A204.1 (cell line): ENCODE measurements around the gene BEX3.
"Not testable (repeated sequence)": the region's sequence is repeated elsewhere in the genome, so short reads cannot be mapped to it uniquely, and the experiment has no call there.

Source experiments
- FAIRE-seq: peaks from 2 replicates; lab custom pipeline; 2012; peaks lifted over from hg19 to GRCh38; lab: Jason Lieb, UNC

Gene BEX3

DNA sequence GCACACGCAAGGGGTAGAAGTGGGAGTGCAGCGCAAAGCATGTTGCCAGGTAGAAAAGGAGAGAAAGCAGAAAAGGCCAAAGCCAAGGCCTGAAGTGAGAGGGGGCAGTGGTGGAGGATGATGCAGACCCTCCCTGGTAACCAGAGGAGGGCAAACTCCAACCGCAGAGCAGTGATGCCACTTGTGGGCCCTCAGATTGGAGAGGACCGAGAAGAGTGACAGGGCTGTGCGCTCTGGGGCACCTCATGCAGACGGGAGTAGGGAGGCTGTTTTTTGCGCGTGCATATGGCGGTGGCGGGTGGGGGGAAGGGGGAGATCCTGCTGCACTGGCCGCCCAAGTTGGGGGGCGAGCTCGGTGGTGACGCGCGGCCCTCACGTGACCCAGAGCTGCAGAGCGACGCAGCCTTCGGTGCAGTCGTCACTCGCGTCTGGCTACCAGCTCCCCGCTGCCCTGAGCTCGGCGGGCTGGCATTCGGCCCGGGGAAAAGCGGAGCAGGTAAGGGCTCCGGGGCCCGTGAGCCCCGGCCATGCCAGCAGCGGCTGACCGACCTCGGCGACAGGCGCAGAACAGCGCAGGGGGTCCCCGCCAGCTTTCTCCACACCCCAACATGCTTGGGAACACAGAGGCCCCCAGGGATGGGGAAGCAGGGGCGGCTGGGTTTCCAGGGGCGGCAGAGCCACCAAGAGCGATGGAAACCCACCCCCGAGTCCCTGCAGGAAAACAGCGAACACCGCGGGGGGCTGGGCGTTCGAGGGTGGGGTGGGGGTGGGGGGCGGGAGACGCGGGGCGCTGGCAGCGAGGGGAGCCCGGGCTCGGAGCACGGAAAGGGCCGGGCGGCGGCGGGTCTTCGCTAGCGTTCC, at the start of gene BEX3:
BEX3 (plus strand) TSS at position 421 of the 861 bp plus-strand sequence. CDS start 984 bp downstream, outside the sequence.
- FAIRE-seq, result no peak

DNA sequence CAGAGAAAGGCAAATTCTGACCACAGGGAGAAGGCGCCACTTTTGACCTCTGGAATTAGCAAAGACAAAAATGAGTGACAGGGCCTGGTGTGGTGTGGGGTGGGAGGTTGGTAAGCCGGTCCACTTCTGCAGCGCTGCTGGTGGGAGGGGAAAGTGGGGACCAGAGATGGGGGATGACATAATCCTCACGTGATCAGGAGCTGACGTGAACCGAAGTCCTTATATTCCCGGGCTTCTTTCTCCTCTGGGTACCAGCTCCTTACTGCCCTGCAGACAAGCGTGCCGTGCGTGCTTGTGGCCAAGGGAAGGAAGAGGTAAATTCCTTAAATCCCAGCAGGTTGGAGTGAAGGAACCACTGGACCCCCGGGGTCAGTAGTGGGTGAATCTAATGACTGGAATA, 46.3 kb upstream of the BEX3 start, which contains the start of gene TCEAL7:
TCEAL7 (plus strand) TSS at position 249 of the 400 bp plus-strand sequence. CDS start 1,165 bp downstream, outside the sequence.
- no peak for FAIRE-seq

DNA sequence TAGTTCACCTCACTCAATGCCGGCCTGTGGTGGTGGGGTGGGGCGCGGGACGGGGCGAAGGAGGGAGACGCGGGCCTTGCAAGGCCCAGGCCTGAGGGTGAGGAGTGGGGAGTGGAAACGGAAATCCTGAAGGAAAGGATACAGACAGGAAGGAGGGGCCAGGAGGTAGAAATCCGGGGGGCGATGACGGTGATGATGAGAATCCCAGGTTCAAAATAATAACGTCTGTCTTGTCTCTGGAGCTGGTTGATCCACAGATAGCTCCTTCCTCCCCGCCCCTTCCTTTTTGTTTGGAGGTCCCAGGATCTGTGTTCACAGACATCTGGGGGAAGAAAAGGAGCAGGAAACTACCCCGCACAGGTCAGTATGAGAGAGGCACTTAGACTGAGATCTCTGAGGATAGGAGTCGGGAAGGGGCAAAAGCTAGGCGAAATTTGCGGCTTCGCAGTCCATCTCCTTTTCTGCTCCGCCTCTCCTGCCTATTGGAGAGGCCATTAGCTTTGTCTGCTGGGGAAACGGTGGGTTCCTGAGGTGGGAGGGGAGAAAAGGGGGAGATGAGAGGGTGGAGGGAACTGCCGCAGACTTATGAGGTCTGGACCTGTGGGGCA, 45.6 kb upstream of the BEX3 start:
- FAIRE-seq, result no peak

DNA sequence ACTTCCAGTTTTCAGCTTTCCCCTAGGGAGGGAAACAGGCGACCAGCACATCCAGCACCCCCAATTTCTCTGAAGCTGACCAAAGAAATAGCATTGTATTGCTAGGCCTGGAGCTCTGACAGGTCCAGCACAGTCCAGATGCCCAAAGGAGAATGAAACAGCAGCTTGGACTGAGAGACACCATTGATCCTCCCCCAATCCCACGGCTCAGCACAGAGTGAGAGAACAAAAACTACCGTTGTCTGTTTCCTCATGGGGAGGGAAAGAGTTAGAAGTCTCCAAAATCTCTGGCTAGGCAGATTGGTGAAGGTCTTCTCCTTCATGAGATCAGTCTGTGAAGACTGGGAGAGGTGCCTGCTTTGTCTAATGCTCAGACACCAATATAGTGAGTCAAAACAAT, 37.7 kb upstream of the BEX3 start:
- no peak for FAIRE-seq

DNA sequence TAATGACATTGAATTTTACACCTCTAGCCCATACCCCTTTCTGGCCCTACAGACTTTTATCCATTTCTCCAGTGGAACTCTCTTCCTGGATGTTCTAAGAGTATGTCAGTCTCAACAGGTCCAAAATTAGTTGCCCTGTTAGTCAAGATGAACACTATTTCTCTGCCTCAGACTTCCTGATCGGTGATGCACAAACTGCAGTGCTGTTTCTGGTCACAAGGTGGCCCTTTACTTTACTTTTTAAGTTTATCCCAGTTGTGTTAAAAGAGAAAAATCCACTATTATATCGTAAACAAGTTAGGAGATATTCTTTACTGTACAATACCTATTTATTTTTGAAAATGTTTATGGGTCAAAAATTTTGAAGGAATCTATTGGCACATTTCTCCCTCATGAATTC, 33.2 kb upstream of the BEX3 start:
- FAIRE-seq, result peak; percentile 53

DNA sequence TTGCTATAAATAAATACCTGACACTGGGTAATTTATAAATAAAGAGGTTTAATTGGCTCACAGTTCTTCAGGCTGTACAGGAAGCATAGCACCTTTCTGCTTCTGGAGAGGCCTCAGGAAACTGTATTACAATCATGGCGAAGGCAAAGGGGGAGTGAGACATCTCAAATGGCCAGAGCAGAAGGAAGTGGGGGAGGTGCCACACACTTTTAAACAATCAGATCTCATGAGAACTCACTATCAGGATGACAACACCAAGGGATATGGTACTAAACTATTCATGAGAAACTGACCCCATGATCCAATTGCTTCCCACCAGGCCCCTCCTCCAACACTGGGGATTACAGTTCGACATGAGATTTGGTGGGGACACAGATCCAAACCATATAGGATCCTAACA, 31.7 kb upstream of the BEX3 start:
- no peak for FAIRE-seq

DNA sequence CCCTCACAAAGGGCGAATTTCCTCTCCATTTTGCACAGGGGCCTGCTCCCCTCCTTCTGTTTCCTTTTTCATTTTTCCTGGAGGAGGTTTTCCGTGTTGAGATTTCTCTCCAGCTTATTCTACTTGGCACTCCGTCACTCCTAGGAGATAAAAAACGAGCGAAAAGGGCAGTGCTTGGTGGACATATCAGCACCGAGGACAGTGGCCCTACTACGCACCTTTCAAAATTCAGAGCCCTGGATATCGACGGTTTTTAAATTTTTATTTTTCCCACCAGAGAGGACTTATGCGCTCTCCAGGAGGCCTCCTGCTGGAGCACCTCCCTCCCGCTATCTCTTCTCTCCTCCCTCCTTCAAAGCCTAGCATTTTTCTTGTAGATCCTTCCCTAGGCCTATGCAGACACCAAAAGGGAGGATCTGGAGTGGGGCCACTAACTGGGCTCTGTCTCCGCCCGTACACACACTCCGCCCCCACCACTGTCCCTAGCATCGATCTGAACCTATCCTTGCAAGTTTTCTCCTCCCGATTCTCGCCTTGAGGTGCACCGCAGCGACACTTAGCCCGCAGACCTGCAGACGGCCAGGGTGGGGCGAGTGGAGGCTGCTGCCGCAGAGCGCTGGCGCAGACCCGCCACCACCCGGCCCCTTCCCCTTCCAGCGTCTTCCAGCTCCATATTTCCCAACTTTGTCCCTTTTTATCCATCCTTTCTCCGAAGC, 28.5 kb upstream of the BEX3 start:
- FAIRE-seq, result no peak

DNA sequence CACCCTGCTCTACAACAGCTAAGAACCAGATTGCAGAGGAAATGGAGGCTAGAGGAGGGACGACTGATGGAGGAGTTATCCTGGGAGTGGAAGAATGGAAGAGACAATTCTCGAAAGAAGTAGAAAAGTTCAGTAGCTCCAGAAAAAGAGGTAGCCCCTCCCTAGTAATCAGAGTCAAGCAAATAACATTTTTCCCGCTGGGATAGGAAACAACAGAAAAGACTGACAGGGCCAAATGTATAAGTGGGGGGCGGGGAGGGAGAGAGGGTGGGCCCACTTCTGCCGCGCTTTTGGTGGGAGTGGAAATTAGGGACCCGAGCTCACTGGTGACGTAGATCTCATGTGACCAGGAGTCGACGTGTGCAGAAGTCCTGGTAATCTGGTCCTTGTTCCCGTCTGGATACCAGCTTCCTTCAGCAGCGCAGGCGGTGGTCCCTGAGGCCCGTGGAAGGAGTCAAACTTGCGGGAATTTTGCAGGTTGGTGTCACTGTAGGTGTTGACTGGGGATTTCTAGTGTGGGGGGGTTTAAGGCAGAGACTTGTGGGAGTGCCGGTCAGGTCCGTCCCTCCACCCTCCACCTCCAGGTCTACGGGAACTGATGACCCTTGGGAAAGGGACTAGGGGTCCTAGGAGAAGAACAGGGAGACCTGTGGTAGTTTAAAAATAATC, 20.1 kb upstream of the BEX3 start, which contains the start of gene TCEAL9:
TCEAL9 (plus strand) TSS at position 377 of the 669 bp plus-strand sequence. CDS start 1,179 bp downstream, outside the sequence.
- no peak for FAIRE-seq

DNA sequence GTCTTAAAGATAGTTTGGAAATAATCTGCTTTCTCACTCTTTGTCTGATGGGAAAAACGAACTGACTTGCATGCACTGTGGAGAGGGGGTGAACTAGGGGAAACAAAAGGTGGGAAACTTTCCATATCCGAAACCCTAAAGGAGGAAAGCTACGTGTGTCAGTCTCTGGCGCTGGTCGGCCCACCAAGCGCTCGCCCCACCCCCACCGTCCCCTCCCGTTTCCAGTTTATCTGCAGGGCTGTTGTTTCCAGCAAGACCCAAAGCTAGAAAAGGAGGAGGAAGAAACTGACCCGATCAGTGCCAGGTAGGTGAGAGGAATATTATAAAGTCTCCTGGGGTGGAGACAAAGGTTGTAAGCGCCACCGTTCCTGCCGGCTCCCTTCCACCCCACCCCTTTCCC, 19.5 kb upstream of the BEX3 start:
- no peak for FAIRE-seq

DNA sequence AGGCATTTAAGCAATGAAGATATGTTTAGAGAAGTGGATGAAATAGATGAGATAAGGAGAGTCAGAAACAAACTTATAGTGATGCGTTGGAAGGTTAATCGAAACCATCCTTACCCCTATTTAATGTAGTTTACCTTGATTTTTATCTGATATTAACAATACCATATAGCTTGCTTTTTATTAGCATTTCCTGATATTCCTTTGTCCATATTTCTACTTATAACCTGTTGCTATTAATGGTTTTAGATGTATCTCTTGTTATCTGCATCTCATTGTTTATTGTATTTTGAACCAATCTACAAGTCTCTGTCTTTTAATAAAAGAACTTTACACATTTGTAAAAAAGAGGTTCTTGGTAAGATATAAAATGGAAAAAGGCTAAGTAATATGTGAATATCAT, 18.5 kb upstream of the BEX3 start:
- FAIRE-seq, result no peak

DNA sequence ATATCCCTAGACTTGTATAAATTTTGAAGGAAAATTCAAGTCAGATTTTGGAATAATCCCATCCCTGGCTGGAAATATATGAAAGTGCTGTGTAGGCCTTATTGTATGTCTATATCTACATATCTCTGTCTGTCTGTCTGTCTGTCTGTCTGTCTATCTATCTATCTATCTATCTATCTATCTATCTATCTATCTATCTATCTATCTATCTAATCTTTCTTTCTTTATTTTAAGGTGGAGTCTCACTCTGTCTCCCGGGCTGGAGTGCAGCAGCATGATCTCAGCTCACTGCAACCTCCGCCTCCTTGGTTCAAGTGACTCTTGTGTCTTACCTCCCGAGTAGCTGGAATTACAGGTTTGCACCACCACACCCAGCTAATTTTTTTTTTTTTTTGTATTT, 16.7 kb upstream of the BEX3 start:
- not testable (repeated sequence) for FAIRE-seq

DNA sequence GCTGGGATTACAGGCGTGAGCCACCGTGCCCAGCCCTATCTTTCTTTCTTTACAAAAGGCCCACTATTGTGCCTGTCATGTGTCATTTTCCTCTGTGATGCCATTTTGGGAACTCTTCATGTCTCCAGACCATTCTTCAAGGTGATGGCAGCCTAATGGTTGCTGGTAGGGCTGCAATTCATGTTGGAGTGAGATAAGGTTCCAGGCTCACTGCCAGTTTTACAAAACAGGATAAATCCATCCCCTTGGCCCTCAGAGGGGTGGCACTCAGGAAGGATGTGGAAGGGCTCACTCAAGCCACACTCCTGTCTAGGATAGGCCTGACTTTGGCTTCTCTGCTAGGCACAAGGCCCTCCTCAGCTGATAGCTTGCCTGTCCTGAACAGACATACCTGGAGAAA, 16.2 kb upstream of the BEX3 start:
- FAIRE-seq, result no peak

DNA sequence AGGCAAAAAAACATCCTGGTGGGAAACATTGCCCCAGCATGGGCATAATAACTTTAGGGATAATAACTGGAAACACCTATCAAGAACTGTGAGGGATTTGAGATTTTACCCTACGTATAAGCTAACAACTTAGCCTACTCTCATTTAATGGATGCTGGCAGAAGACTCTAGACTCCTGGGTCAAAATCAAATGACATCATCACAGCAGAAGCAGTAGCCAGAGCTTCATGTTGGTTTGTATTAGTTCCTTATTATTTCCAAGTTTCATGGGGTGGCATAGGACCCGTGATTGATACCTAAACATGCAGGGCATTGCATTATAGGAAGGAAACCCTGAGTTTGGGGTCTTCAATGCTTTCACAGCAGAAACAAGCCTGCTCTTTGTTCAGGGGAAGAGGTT, 15.4 kb upstream of the BEX3 start:
- no peak for FAIRE-seq

DNA sequence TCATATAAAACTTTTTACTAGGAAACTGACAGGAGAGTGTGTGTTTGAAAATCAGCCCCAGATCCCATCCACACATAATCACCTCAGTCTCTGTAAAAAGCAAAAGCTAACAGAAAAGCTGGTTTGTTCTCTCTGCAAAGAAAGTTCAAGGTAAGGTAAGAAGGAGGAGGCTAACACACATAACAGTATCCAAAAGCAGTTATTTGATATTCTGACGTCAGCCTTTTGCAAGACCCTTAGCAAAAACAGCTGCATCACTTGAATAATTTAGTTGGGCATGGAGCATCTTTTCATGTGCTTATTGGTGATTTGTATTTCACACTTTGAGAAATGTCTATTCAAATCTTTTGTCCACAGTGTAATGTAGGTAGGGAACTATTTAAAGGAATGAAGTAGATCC, 14.5 kb upstream of the BEX3 start:
- no peak for FAIRE-seq

DNA sequence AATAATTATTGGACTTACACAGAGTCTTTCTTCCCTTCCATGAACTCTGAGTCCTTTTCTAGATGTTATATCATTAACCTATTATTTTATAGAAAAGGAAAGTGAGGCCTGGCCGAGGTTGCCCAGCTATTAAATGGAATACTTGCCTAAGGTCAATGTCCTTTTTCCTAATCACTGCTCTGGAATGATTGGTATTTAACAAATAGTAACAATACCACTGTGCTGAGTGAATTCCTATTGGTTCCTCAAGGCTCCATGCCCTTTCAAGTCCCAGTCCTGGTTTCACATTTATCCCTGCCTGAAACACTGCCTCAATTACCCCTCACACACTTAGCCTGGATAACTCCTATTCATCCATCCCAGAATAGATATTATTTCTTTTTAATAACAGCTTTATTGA, 13.9 kb upstream of the BEX3 start:
- FAIRE-seq, result no peak

DNA sequence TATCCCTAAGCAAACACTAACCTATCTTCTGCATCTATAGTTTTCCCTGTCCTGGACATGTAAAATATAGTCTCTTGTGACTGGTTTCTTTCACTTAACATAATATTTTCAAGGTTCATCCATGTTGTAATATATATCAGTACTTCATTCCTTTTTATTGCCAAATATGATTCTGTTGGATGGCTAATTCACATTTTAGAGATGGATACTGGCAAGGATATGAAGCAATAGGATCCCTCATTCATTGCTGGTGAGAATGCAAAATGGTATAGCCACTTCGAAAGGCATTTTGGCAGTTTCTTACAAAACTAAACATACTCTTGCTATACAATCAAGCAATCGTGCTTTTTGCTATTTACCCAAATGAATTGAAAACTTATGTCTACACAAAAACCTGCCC, 13.3 kb upstream of the BEX3 start:
- no peak for FAIRE-seq

DNA sequence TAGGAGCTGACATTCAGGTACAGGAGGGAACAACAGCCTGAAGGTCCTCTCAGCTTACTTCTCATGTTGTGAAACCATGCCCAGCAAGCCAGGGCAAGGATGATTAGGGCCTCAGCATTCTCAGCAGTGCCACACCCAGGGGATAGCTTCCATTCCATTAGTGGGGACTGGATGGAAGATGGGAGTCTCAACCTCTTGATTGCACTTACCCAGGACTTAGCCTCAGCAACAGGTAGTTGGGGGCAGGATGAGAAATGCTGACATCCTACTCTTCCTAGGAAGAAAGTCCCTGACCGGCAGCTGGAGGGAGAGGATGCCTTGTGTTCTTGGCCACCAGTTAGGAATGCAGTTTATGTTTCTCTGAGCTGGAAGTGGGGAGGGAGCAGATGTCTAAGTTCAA, 8.8 kb upstream of the BEX3 start:
- FAIRE-seq, result no peak

DNA sequence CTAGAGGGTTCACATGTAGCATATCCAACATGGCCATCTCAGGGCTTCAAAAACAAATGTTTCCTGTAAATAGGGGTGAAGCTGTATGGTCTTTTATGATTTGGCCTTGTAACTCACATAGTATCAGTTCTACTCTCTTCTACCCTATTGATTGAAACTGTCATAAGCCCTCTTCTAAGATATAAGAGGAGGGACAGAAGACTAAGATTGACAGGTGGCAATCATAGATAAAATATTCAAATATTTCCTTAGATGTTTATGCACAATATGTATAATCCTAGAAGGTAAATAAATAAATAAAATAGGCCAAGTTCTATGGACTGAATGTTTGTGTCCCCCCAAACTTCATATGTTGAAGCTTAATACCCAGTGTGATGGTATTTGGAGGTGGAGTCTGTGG, 6.9 kb upstream of the BEX3 start:
- FAIRE-seq, result no peak

DNA sequence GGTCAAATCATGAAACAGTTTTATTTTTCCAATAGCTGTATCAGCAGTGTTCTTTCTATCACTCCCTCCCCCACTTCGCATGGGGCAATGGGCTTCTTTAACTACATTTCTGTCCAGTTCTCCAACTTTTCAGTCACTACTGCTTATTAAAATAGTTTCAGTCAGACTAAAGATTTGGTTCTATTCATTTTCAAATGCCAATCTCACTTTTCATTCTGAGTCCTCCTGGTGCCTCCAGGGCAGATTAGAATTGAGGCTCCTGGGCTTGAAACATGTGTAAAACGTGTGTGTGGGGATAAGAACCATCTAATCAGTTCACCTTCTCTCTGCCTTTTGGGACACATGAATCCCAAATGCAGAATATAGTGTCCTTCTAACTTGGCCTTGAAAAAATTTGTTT, 3.5 kb upstream of the BEX3 start:
- FAIRE-seq, result no peak

DNA sequence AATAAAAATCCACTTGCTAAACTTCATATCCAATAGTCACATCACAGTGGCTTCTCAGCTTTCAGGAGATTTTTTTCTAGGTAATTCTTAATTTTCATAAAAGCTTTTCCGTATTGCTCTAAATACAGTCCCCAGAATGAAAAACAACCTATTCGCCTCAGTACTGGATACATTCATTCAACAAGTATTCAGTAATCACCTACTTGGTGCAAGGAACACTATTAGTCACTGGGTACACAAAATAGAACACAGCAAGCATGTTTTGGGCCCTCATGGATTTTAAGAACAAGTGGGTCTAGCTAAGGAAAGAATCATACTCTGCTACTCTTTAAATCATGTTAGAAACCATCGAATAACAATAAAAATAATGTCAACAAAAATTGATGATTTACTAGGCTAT, 2.8 kb upstream of the BEX3 start:
- FAIRE-seq, result no peak

DNA sequence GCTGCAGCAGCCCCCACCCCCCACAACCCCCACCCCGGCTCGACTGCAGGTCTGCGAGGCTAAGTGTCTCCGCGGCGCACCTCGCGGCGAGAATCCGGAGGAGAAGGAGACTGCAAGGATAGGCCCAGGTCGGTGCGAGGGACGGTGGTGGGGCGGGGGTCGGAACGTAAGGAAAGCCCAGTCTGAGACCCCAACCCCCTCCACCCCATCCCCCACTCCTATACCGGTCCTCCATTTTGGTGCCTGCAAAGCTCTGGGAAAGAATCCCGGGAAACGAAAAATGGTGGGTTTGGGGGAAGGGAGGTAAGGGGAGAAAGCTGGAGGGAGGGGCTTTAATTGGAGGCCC, 614 bp downstream of the BEX3 start:
- no peak for FAIRE-seq

DNA sequence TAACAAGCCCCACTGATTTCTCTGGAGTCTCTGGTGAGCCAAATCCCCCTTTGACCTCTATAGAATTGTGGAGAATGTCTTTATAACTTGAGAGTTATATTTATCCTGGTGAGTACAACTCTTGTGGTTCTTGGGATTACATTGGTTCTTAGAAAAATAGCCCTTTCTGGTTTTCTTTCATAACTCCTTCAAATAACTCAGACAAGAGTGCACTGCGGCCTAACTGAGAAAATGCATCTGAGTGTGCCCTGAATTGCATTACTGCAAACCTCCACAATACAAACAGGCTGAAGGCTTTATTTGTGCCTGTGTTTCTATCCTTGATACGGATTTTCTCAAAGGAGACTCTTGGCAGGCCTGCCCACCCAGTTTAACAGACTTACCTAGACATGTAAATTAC, 2.7 kb downstream of the BEX3 start:
- no peak for FAIRE-seq

DNA sequence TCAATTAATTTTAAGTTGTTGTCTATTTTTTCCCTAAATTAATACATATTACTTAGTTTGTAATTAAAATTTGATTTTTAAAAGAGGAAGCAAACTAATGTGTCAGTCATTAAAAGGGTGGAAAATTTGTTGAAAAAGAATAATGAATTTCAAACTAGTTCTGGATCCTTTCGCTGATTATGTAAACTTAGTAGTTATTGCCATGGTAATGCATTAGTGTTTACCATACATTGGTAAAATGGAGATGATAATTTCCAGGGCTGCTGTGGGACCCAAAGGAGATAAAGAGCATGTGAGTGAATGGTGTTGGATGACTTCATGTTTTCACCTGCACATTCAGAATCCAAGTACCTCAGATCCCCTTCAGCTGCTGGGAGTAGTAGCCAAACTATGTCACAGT, 6.5 kb downstream of the BEX3 start:
- FAIRE-seq, result no peak
